ENCODE data around the gene SPINT1.

Gene SPINT1, protein sequence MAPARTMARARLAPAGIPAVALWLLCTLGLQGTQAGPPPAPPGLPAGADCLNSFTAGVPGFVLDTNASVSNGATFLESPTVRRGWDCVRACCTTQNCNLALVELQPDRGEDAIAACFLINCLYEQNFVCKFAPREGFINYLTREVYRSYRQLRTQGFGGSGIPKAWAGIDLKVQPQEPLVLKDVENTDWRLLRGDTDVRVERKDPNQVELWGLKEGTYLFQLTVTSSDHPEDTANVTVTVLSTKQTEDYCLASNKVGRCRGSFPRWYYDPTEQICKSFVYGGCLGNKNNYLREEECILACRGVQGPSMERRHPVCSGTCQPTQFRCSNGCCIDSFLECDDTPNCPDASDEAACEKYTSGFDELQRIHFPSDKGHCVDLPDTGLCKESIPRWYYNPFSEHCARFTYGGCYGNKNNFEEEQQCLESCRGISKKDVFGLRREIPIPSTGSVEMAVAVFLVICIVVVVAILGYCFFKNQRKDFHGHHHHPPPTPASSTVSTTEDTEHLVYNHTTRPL

GRCh38 chr15:40843885-40844695, at the start of gene SPINT1:
TSS of gene SPINT1 (plus strand) at chr15:40844048. CDS start at chr15:40844555, 507 bp downstream.
- peak; percentile 83 to 85 for DNase-seq

GRCh38 chr15:40796041-40796440, 47.8 kb upstream of the SPINT1 start:
- no peak for DNase-seq

- no peak for DNase-seq
Observed at GRCh38 chr15:40796512-40796911, 47.3 kb upstream of the SPINT1 start.

DNA sequence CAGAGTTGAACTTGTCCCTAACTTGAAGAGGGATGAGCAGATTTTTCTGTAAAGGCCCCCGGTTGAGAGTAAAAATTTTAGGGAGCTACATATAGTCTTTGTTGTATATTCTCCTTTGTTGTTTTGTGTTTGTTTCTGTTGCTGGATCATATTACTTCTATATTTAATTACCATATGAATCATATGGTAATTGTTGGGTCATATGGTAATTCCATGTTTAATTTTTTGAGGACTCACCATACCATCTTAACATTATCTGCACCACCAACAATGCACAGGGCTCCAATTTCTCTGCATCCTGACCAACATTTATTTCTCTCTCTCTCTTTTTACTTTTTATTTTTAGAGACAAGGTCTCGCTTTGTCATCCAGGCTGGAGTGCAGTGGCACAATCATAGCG, 44.3 kb upstream of the SPINT1 start:
- no peak for DNase-seq

GRCh38 chr15:40803076-40803475, 40.8 kb upstream of the SPINT1 start:
- no peak for DNase-seq

DNA sequence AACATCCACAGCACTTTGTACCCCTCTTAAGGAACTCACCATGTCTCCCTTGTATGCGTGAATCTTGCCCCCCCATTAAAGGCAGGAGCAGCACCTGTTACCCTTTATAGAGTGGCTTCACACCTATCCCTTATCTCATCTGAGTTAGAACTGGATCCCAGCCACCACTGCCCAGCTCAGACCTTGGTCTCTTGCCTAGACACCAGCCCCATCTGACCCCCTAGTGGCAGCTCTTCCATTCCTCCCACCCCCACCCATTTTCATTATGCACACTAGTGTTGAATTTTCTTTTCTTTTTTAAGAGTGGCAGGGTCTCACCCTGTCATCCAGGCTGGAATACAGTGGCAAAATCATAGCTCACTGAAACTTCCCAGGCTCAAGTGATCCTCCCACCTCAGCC, 40.2 kb upstream of the SPINT1 start:
- no peak for DNase-seq

DNA sequence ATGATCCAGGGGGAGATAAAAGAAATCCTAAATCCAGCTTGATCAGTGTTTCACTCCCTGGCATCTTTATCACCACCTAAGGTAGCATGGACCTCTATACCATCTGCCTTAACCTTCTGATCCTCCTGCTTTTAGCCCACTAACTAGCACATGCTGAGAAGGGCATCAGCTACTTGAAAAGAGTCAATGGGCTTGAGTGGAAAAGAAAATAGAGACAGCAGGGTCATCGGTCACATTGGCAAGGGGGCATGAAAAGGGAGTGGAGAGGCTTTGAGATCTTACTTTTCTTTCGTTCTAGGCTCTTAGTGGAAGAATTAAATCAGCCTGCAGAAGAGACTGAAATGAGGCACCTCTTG, 37.2 kb upstream of the SPINT1 start:
- no peak for DNase-seq

- peak; percentile 96 to 97 for DNase-seq
Observed at GRCh38 chr15:40807028-40807887, 36.6 kb upstream of the SPINT1 start, which contains the start of the genes DNAJC17 and ZFYVE19. TSS of gene DNAJC17 (minus strand) at chr15:40807473. CDS start at chr15:40807446, 27 bp downstream. TSS of gene ZFYVE19 (plus strand) at chr15:40807089. CDS start at chr15:40807590, 501 bp downstream.

- no peak for DNase-seq
Observed at GRCh38 chr15:40807888-40808461, 35.9 kb upstream of the SPINT1 start.

- no peak for DNase-seq
Observed at GRCh38 chr15:40808861-40809450, 34.9 kb upstream of the SPINT1 start.

GRCh38 chr15:40812721-40813425, 31.0 kb upstream of the SPINT1 start:
- DNase-seq, result no peak

- no peak for DNase-seq
Observed at GRCh38 chr15:40815042-40815698, 28.7 kb upstream of the SPINT1 start.

DNA sequence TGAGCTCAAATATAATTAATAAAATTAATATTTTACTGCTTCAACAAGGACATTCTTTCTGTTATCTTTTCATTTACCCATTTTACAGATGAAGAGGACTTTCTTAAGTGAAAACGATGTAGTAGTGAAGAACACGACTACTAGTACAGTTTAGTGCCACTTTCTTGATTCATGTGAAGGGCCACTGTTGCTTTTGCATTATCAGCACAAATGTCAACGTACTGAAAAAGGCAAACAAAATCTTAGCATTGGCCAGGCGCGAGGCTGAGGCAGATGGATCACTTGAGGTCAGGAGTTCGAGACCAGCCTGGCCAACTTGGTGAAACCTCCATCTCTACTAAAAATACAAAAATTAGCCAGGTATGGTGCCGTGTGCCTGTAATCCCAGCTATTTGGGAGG, 24.8 kb upstream of the SPINT1 start:
- DNase-seq, result no peak

DNA sequence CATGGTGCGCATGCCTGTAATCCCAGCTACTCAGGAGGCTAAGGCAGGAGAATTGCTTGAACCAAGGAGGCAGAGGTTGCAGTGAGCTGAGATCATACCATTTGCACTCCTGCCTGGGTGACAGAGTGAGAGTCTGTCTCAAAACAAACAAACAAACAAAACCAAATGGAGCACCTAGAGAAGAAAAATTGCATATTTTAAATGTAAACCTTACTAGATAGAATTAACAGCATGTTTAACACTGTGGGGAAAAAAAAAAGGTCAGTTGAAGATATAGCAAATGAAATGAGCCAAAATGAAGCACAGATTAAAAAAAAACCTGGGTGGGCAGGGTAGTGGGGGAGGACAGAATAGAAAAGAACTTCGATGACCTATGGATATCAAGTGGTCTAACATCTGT, 22.7 kb upstream of the SPINT1 start:
- DNase-seq, result no peak

- no peak for DNase-seq
Observed at GRCh38 chr15:40823572-40824343, 20.1 kb upstream of the SPINT1 start.

GRCh38 chr15:40825661-40826422, 18.0 kb upstream of the SPINT1 start:
- DNase-seq, result no peak

DNA sequence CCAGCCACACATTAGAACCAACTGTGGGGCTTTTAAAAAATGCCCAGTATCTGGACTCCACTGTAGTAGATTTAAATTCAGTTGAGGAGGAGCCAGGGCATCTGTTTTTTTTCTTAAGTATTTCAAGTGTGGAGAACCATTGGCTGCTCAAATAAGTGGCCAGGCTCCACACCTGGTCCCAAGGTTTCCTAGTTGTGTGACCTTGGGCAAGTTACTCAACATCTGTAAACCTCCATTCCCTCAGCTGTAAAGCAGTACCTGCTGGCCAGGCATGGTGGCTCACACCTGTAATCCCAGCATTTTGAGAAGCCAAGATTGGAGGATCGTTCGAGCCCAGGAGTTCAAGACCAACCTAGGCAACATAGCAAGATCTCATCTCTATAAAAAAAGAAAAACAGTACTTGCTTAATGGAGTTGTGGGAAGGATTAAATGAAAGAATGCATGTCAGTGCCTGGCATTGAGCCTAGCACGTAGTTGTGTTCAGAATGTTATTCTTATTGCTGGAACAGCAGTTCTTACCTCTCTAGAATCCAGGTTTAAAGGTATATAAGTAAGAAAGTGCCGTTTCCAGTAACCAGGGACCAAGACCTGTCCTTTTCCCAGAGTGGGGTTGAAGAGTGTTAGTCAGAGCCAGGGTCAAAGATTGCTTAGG, 17.3 kb upstream of the SPINT1 start:
- no peak for DNase-seq

DNA sequence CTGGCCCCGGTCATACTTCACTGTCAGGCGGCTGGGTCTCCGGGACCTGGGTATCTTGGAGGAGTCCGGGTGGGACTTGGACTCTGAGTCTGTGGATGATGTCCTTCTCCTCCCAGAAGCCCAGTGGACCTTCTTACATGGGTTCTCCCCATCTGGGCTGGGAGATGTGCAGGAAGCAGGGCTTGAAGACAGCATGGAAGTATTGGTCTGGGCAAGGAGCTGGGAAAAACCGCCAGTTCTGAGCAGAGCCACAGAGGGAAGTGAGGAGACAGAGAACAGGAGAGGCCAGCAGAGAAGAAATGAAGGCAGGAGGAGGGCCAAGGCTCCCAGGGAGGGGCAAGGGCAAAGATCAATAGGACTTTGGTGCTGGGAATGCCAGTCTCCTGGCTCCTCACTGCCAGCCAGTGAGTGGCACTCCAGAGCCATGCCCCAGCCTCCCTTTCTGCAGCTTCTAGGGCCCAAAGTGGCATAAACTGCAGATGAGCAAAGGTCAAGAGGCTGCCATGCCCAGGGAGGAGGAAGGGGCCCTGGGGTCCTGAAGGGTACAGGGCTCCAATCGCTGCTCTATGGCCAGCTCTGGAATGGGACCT, 15.3 kb upstream of the SPINT1 start, which contains the start of gene PPP1R14D:
PPP1R14D (minus strand) TSS at position 262 of the 590 bp plus-strand sequence; CDS start at position 195, 67 bp downstream.
- DNase-seq, result no peak
